Cardiac septum (tissue), 1 donor: ENCODE measurements around the gene FXYD6. TPM values are rescaled to one million over a fixed set of nuclear protein-coding genes. Genes with fewer than 3 reads are reported as not detected.

Source experiments
- DNase-seq: peaks from one replicate; pipeline ENCODE4 v3.0.0-alpha.2; 2020; ENCODE audit warnings: low spot score
- intact Hi-C: fragments of 100-400 bp; cut with DNase I; formaldehyde crosslinking; loops from one replicate; pipeline ENCODE4 v1.14.0; 2022
- total RNA-seq: library from RNA; stranded (reverse); fragmentation: NEBNext Ultra II Directional; extraction: Animal tissue kit (Norgen Biotek cat#: 25700); gene quantifications from one replicate; pipeline ENCODE4 v1.2.1, GENCODE V29; 2021
- donor health status: DM: no; HTN: no; CAD: no.

FXYD6 gene
- total RNA-seq, 1 donor from 2014 or later, result 28.0 TPM

DNA sequence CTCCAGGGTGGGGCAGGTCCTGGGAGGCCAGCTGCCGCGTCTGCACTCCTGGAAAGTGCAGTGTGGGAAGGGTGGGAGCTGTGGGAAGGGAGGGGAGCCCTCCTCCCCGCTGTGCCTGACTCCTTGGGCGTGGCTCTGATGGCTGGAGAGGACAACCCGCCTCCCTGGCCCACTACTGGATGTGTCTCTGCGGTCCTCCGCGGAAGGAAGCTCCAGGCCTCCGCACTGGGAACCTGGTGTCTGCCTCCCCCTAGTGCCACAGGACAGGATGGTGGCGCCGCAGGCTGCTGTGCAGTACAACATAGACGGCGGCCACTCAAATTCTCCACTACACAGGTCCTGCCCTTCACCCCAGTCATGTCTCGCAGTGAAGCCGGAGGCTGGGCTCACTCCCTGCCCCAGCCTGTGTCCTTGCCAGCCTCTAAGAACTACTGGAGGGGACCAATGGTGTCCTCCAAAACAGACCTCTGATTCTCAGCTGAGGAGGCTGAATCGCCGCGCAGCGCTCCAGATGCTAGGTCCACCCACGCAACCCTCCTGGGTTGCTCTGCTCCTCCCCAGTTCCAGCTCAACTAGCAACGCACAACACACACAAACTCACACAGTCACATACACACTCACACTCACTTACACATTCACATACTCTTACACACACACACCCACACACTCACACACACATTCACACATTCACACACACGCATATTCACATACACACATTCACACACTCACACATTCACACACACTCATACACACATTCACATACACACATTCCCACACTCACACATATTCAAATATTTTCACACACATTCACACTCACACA is 67.0 kb downstream of the FXYD6 start:
- intact Hi-C loops, result loop anchor here (2.0 to 10.0 kb wide), 3 partner anchors 175 to 382 kb away; no protein-coding TSS in a partner anchor
- no peak for DNase-seq

DNA sequence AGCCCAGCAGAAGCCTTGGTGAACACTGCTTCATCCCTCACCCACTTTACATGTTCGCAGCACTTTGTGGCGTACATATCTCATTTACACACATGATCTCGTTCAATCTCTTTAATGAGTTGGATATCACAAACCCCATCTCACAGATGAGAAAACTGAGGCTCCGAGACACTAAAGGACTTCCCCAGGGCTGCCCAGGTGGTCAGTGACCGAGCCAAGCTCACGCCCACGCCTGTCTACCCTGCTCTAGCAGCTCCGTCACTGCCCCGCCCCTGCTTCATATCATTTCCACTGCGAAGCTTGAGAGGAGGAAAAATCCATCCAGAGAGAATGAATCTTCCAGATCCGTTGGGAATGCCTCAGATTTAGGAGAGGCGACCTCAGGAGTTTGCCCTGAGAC is 67.7 kb downstream of the FXYD6 start:
- intact Hi-C loops, result loop anchor here (2.0 to 10.0 kb wide), 3 partner anchors 174 to 381 kb away; no protein-coding TSS in a partner anchor
- DNase-seq, result no peak

DNA sequence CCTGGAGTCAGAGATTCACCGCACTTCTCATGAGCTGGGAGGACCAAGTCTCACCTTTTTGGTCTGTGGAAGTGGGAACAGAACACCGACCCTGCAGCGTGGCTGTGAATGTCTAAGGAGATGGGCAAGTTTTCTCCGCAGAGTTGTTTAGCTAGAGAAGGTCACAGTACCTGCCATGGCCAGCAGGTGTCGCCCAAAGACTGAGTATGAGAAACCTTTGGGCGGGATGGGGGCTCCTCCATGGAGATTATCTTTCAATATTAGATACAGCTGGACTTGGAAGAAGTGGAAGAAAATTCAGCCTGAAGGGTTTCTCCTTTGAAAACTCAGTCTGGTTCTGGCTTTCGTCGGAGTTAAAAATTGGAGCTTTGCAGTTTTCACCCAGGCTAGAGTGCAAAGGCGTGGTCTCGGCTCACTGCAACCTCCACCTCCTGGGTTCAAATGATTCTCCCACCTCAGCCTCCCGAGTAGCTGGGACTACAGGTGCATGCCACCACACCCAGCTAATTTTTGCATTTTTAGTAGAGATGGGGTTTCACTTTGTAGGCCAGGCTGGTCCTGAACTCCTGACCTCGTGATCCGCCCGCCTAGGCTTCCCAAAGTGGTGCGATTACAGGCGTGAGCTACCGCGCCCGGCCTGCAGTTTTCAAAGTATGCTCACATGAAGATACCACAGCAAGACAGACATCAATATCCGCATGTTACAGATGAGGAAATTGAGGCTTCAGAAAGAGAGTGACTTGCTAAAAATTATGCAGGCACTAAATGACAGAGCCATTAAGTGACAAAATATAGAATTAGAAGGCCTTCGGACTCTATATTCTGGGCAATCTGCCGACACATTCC is 68.8 kb downstream of the FXYD6 start:
- intact Hi-C loops, result loop anchor here (2.0 to 10.0 kb wide), 3 partner anchors 173 to 380 kb away; no protein-coding TSS in a partner anchor

DNA sequence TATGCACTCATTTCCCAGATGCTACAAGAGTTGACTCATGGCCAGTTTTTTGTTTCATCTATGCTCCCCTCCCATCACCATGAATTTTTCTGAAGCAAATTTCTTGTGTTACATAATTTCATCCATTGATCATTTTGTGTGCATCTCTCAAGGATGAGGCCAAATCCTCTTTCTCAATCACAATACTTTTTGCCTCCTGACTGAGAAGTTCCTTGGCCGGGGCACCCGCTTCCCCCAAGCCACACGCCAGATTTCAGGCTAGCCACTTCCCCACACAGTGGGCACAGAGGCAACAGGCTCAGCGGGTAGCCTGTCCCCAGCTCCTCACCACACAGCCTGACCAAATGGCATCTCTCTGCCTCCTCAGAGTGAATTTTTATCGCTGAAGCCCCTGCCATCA is 69.6 kb downstream of the FXYD6 start:
- intact Hi-C loops, result loop anchor here (5.0 to 10.0 kb wide), 2 partner anchors 172 to 380 kb away; no protein-coding TSS in a partner anchor
- no peak for DNase-seq

More for the DNA sequence above, 68.8 kb downstream of the FXYD6 start:
- no peak for DNase-seq

DNA sequence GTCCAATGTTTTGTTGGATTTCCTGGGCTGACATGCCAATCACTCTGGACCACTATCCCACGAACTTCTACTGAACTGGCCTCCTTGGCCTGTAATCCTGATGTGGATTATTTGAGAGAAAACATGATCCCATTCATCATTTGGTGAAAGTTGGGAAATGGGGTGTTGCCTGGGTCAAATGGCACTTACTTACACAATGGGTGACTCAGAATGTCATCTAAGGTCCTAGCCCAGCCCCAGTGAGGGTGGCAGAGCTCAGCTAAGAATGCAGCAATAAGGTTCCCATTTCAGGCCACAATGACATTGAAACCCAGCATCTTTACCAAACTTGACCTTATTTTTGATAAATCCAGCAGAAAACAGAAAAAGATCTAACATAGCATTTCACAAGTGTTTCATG is 71.4 kb downstream of the FXYD6 start:
- no peak for DNase-seq
- intact Hi-C loops, result loop anchor here (5.0 to 10.0 kb wide), 2 partner anchors 170 to 378 kb away; no protein-coding TSS in a partner anchor

DNA sequence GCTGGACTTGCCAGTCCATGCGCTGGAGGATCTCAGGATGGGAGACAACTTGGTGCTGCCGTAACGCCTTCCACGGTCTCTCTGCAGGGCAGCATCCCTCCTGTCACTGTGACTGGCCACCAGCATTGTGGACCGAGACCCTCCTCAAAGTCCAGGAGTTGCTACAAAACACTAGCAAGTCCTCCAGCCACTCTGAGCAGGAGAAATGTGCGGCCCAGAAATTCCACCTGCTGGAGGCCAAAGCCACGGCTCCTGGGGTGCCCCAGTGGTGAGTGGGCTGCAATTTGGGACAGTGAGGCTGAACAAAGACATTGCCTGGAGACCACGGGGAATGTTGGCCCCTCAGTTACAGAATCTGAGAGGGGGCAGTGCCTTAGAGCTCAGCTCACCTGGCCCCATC is 72.6 kb downstream of the FXYD6 start:
- intact Hi-C loops, result loop anchor here (10.0 kb wide), 1 partner anchor 169 kb away; no protein-coding TSS in a partner anchor
- DNase-seq, result no peak

DNA sequence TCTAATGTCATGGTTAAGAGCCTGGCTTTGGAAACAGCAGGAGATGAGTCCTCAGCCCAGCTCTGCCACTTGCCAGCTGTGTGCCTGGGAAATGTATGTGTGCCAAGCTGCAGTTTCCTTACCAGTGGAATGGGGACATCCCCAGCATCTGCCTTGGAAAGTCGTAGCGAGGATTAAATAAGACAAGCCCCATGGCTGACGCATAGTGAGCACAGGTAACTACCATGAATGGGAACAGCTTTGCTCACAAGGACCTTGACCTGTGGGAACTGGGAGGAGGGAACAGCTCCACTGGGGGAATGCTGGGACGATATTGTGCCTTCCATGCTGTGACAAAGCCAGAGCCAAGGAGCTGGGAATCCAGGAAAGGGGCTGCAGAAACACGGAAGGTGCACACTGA is 76.8 kb downstream of the FXYD6 start:
- intact Hi-C loops, result loop anchor here (10.0 kb wide), 1 partner anchor 165 kb away; no protein-coding TSS in a partner anchor
- no peak for DNase-seq

DNA sequence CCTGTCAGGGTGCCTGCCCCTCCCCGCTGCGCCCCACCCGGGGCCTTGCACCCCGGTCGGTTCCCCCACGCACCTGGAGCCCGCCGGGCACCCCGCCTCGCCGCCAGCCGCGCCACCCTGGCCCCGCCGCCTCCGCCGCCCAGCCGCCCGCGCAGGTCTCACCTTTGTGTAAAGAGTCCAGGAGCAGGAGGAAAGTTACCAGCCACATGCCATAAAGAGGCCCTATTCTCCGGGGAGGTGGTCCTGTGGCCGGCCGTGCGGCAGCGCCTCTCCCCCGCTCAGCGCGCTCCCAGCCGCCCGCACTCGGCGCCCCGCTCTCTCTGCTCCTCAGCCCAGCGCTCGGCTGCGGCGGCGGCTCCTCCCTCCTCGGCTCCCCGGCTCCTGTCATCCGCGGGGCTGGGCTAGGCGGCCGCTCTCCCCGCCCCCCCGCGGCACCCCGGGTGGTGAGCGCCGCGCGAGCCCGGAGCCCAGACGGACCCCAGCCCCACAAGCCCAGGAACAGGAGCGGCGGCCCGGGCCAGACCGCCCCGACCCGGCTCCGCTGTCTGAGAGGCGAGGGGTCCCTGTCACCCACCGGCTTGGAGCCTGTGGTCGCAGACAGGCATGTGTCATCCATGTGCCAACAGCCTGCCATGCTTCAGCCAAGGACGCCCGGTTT is 79.5 kb downstream of the FXYD6 start, which contains the start of gene DSCAML1:
Gene DSCAML1, minus strand, starts transcription at position 345 of the 658 bp plus-strand sequence. Its CDS starts 137 bp downstream, at position 208.
- intact Hi-C loops, result no loop called here
- no peak for DNase-seq

DNA sequence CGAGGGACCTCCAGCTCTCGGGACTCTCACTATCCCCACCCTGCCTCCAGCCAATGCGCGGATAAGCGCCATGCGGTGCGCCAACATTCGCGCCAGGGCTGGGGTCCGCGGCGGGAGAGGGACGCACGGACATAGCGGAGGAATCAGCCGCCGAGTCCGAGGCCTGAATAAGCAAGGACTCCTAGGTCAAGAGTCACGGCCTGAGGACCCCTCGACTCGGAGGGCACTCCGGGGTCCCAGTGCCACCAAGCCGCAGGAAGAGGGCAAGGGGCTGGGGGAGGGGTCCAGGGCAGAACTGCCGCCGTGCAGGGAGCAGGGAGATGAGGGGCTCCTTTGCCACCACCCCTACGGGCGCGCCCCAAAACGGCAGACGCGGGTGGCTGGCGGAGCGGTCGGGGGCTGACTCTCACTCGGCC is 80.0 kb downstream of the FXYD6 start:
- DNase-seq, result no peak
- intact Hi-C loops, result no loop called here

DNA sequence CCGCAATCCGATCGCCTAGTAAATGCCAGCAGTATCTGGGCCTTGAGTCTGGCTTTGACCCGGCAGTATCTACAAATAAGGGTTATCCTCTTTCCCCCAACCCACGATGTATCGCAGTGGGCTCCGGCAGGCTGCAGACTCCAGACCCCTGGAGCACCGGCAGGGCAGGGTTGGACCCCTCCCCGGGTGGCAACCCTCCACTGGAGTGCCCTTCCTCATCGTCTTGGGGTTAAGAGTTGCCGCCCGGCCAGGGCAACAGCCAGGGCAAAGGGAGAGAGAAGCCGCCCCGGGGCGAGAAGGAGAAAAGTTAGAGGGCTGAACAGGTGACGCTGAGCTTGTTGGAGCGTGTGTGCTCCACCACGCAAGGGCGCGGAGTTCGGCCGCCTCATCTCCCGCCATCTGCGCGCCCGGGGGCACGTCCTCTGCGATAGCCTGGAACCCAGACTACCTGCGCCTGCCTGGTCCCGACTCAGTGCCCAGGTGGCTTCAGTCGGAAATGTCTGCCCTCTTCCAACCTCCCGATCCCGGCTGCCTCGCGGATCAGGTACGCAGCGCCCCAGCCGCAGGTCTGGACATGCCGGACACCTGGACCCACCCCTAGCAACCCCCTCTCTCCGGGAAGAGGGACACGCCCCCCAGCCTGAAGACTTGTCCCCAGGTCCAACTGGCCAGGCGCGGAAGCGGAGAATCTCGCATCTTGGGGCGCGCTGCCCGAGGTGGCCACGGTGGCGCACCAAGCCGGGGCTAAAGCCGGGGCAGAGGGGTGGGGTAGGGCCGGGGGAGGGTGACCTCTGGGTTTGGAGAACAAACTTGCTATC is 80.6 kb downstream of the FXYD6 start:
- no peak for DNase-seq
- intact Hi-C loops, result no loop called here

DNA sequence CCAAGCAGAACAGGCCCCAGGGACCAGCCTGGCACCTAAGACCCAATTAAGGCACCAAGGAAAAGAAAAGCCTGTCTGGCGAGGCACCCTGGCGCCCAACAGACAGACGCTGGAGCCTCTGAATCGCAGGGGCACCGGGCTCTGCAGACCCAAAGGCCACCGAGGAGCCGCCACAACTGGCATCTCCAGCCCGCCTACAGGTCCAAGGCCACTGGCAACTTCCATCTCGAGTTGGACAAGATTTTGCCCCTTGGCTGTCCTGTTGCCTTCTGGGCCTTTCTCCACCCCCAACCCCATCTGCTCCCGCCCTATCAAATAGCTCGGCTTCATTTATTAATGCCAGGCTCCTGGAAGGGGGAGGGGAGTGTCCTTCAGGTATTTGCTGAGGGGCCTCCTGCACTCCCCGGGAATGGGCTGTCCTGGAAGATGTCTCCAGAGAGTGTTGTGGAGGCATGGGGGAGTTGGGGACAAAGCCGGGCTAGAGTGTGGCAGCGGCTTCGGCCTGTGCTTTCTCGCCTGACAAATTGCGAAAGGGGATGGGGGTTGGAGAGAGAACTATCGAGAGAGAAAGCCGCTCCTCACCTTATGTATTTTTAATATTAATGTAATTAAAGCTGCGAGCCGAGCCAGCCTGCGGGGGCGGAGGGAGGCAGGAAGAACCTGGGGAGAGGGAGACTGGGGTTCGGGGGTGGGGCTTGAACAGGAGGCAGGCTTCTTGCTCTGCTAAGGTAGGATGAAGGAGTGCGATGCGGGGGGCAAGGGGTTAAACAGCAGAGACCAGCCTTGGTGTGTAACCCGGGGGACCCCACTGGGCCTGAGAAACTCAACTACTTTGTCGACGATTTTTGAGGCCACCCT is 81.5 kb downstream of the FXYD6 start:
- intact Hi-C loops, result no loop called here
- no peak for DNase-seq

DNA sequence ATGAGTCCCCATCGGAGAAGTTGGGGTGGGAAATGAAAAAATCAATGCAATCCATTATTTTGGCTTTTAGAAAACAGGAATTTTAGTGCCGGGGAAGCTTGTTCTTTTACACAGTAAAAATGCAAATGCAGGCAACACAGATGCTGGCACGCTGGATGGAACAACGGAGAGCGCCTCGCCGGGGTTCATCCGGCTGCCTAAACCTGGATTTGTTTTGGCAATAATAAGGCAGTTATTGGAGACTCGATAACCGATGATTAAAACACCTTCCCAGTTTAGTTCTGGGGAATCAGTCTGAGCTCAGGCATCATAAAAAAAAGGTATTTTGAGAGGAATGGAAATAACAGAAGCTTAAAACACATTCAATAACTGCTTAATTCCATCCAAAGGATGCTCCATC is 82.3 kb downstream of the FXYD6 start:
- intact Hi-C loops, result no loop called here
- no peak for DNase-seq

DNA sequence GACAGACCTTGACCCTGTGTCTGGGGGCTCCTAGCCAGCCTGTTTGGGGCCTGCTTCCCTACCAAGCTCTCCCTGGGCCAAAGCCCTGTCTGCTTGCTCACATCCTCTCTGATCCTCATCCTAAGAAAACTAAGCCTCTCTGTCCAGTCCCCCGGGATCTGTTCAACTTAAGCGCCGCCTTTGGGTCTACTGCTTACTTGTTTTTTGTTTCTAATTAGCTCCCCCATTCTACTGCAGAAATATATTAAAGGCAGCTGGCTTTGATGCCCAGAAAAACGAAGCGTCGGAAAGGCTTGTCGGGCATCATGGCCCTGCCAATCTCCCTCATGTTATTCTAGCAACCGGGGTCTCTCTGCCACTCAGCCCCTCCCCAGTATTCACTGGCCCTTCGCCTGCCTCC is 82.9 kb downstream of the FXYD6 start:
- DNase-seq, result no peak
- intact Hi-C loops, result no loop called here

DNA sequence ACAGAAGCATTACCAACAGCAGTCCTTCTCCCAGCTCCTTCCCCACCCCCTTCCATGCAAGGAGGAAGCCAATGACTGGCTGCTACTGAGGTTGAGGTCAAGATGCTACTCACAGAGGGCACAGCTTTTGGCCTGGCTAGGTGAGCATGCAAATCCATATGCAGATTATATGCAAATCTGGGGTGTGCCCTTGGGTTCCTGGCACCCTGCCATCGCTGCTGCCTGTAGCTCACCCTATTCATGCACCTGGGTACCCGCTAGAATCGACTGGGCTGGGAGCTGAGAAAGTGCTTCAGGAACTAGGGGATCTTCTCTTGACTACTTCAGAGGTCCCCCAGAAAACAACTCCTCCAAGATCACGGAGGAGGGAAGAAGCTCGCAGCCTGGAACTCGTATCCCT is 83.5 kb downstream of the FXYD6 start:
- DNase-seq, result no peak
- intact Hi-C loops, result no loop called here

DNA sequence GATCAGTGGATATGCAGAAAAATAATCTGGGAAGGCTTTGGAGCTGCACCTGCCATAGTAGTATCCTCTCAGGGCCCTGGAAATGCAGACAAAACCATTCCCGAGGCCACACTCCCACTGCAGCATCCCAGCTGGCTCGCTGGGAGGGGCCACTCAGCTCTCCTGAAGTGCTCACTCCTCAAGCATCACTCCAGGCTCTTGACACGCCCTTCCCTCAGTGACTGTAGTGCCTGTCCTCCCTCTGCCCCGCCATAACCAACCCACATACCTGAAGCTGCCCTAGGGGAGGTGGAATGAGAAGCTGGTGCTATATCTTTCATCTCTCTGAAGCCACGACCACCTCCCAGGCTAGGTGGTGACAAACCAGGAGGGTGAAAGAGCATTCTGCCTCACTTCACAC is 84.2 kb downstream of the FXYD6 start:
- no peak for DNase-seq
- intact Hi-C loops, result no loop called here

DNA sequence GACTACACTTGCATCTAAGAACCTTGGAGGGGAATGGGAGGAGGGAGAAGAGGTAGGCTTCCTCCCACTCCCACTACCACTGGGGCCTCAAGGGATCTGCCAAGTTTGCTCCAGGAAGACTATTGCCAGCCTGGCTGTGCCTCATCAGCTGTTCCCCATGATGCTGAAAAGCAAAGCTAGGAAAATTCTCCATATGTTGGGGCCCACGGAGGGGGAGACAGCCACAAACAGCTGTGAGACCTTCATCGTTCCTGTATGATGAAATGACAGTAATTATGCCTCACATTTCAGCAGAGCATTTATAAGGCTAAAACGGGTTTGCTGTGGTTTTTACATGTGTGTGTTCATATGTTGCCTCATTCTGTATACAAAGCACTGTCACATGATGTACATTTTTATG is 86.2 kb downstream of the FXYD6 start:
- DNase-seq, result no peak
- intact Hi-C loops, result no loop called here

DNA sequence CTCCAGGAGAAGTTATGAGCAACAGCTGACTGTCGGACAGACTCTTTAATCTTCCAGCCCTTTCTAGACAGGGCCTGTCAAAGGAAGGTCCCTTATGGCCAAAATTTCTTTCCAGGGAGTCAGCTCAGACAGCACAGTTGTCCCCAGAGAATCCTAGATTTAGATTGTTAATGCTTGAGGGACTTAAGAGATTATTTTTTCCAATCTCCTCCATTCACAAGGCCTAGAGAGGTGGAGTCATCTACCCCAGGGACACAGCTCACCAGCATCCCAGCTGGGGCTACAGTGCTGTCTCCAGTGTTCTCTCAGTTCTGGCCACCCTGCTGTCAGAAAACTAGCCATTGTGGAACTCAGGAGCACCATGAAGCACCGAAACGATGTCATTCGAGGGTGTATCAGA is 87.2 kb downstream of the FXYD6 start:
- intact Hi-C loops, result no loop called here
- no peak for DNase-seq
